EL (cell line): ENCODE measurements around the gene PDS5B.
"Not testable (repeated sequence)": the region's sequence is repeated elsewhere in the genome, so short reads cannot be mapped to it uniquely, and the experiment has no call there.

Source experiments
- DNase-seq: peaks from one replicate; pipeline ENCODE4 v3.0.0-alpha.2; 2016

PDS5B gene

DNA sequence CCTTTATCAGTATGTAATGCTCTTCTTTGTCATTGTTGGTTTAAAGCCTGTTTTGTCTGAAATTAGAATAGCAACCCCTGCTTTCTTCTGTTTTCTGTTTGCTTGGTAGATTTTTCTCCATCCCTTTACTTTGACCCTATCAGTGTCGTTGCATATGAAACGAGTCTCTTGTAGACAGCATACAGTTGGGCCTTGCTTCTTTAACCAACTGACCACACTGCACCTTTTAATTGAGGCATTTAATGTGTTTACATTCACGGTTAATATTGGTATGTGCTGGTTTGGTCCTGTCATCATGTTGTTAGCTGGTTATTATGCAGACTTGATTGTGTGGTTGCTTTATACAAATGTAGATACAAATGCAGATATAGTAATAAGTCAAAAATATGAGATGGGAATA lies 71.1 kb downstream of the PDS5B start:
- DNase-seq, result peak; percentile 6

GRCh38 chr13:32659736-32660135 lies 73.5 kb downstream of the PDS5B start:
- peak; percentile 58 for DNase-seq

DNA sequence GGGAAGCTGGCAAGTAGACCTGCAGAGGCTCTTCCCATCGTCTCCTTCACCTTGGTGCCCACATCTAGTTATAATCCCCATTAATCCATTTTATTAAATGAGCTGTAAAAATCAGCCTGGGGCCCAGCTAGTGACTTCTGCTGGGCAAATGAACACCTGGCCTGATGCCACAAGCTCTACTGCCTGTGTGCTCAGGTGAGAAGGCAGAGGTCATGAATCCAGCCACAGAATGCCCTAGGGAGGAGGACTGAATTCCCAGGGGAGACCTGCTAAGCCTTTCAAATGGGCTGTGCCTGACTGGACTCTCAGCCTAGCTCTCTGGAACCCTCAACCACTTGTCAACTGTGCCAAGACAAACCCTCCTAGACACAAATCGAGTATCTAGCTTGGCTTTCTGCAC lies 74.0 kb downstream of the PDS5B start:
- DNase-seq, result no peak

- DNase-seq, result no peak
Observed at GRCh38 chr13:32661685-32662084, 75.4 kb downstream of the PDS5B start.

DNA sequence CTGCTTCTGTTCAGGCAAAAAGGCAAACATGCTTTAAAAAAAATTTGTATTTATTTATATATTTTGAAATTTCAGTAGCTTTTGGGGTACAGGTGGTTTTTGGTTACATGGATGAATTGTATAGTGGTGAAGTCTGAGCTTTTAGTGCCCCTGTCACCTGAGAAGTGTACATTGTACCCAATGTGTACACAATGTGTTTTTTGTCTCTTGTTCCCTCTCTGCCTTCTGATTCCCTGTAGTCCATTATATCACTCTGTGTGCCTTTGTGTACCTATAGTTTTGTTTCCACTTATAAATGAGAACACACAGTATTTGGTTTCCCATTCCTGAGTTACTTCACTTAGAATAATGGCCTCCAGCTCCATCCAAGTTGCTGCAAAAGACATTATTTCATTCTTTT lies 77.4 kb downstream of the PDS5B start:
- no peak for DNase-seq

- no peak for DNase-seq
Observed at GRCh38 chr13:32666990-32667571, 80.8 kb downstream of the PDS5B start.

DNA sequence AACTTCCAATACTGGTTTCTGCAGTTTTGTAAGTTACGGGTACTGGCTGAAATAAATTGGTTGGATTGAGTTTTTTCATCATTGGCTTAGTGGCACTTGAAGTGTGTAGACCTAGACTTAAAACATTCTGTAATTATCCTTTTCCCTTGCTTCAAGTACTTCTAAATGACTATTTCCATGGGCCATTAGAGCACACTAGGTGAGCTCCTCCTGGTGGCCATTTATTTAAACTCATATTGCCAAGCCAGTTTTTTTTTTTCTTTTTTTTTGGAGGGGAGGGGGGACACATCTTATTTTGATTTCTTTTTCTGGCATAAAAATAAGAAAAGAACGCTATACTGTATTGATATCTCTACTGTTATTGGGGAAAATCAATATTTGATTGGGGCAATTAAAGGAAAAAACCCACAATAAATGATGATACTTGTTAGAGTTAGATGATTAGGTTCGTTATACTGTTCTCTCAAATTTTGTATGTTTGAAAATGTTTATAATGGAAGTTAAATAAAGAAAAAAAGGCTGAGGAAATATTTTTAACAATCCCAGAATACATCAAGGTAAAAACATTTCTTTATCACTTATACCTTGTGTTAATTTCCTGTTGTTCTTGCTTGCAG lies 82.9 kb downstream of the PDS5B start:
- peak; percentile 47 for DNase-seq

DNA sequence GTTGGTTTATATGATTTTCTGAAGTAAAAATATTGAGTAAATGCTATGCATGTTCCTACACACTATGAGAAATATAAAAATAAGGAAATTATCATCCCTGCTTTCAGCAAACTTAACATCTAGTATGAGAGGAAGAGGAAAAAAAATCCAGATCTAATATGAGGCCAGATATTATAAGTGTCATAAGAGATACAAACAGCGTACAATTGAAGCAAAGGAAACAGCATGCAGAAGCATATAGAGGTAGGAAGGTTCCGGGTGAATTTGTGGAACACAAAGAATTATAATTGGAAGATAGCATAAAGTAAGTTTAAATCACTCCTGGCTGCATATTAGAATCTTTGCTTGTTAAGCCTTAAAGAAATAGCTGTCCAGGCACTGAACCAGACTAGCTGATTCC lies 88.3 kb downstream of the PDS5B start:
- DNase-seq, result no peak

GRCh38 chr13:32676242-32676641 lies 90.0 kb downstream of the PDS5B start:
- DNase-seq, result peak; percentile 37

- no peak for DNase-seq
Observed at GRCh38 chr13:32682130-32682529, 95.9 kb downstream of the PDS5B start.

DNA sequence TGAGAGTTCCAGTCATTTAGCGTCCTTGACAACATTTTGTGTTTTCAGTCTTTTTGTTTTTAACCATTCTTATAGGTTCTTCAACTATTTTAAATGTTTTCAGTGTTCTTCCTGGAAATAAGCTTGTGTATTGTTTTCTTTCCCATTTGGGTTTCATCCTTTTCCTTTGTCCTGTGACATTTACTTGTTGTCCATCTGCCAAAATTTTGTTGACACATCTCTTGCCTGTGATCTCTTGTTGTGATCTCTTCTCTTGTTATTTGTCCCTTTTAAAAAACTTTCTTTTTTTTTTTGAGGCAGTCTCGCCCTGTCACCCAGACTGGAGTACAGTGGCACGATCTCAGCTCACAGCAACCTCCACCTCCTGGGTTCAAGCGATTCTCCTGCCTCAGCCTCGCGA lies 96.5 kb downstream of the PDS5B start:
- no peak for DNase-seq

DNA sequence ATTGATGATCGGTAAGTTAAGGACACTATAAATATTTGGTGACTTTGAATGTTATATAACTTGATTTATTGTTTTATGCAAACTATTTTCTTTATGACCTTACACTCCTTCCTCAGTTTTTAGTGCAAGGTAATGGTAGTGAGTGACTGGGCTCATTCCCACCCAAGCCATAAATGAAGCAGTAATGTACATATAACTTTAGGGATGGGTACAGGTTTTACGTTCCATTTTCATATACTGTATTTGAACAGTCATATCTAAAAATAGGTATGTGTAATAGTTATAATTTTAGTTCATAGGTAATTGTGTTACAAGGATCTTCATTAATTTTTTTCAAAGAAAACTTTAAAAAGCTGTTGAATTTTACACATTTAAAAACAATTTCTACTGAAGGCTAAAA lies 101.0 kb downstream of the PDS5B start:
- no peak for DNase-seq

DNA sequence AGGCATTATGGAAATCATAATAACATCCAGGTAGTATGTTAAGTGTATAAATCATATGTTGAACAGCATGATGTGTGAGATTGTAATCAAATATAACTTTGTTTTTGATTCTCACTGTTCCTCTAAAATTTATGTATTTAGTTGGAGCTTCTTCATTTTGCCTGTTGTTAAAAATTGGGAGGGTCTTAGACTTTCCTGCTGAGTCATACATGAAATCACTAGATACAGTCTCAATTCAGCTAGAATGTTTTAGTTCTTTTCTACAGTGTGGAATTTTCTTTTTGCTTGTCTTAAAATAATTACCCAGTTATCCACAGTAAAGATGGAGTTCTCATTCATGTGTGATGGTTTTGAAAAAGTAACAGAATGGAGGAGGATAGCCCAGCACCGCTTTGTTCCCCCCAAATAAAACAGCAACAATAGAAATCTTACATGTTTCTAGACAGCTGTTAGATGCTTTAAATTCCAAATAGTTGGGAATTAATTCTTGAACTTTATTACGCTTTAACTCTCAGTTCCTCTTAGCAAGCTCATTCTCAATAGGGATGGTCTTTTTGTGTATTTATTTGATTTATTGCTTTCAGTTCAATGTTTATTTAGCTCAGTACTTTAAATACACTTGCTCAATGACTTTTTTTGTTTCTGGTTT lies 109.5 kb downstream of the PDS5B start:
- no peak for DNase-seq

DNA sequence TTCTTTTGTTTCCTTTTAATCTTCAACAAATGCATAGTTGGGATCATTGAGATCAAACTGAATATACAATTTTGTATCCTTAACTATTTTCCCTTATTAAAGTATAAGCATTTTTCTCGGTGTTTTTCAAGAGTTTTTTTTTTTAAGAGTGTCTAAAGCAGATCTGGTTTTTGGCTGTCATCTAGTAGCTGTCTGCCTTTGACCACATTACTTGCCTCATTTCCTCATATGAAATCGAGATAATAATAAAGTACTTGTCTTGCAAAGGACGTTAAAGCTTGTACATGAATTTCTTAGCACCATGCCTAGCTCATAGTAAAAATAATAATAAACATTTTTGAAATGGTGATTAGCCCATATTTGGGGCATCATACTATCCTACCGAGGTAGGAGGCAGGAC lies 121.2 kb downstream of the PDS5B start:
- no peak for DNase-seq

GRCh38 chr13:32713397-32713796 lies 127.1 kb downstream of the PDS5B start:
- DNase-seq, result no peak

DNA sequence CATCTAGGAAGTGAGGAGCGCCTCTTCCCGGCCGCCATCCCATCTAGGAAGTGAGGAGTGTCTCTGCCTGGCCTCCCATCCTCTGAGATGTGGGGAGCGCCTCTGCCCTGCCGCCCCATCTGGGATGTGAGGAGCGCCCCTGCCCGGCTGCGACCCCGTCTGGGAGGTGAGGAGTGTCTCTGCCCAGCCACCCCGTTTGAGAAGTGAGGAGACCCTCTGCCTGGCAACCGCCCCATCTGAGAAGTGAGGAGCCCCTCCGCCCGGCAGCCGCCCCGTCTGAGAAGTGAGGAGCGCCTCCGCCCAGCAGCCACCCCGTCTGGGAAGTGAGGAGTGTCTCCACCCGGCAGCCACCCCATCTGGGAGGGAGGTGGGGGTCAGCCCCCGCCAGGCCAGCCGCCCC lies 129.9 kb downstream of the PDS5B start:
- DNase-seq, result not testable (repeated sequence)

DNA sequence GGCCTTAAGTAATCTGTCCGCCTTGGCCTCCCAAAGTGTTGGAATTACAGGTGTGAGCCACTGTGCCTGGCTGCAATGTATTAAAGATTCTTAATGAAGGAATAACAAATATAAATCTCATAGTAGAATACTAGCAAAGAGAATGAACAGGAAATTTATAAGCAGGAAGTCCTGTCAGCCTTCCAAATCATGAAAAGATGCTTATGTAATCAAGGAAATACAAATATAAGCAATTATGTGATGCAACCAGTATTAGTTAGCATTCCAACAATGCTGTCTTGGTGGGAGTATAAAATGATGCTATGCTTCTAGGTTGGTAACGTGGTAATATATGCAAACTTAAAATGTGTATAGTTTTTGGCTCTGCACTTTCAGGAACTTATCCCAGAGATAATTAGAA lies 133.8 kb downstream of the PDS5B start:
- DNase-seq, result no peak

DNA sequence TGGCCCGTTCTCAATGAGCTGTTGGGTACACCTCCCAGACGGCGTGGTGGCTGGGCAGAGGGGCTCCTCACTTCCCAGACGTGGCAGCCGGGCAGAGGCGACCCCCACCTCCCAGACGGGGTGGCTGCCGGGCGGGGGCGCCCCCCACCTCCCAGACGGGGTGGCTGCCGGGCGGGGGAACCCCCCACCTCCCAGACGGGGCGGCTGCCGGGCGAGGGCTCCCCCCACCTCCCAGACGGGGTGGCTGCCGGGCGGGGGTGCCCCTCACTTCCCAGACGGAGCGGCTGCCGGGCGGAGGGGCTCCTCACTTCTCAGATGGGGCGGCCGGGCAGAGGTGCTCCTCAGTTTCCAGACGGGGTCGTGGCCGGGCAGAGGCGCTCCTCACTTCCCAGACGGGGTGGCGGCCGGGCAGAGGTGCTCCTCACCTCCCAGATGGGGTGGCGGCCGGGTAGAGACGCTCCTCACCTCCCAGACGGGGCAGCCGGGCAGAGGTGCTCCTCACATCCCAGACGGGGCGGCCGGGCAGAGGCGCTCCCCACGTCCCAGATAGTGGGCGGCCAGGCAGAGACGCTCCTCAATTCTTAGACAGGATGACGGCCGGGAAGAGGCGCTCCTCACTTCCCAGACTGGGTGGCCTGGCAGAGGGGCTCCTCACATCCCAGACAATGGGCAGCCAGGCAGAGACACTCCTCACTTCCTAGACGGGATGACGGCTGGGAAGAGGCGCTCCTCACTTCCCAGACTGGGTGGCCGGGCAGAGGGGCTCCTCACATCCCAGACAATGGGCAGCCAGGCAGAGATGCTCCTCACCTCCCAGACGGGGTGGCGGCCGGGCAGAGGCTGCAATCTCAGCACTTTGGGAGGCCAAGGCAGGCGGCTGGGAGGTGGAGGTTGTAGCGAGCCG lies 135.1 kb downstream of the PDS5B start:
- DNase-seq, result not testable (repeated sequence)

- no peak for DNase-seq
Observed at GRCh38 chr13:32722340-32722739, 136.1 kb downstream of the PDS5B start.

- DNase-seq, result no peak
Observed at GRCh38 chr13:32723987-32724386, 137.7 kb downstream of the PDS5B start.

DNA sequence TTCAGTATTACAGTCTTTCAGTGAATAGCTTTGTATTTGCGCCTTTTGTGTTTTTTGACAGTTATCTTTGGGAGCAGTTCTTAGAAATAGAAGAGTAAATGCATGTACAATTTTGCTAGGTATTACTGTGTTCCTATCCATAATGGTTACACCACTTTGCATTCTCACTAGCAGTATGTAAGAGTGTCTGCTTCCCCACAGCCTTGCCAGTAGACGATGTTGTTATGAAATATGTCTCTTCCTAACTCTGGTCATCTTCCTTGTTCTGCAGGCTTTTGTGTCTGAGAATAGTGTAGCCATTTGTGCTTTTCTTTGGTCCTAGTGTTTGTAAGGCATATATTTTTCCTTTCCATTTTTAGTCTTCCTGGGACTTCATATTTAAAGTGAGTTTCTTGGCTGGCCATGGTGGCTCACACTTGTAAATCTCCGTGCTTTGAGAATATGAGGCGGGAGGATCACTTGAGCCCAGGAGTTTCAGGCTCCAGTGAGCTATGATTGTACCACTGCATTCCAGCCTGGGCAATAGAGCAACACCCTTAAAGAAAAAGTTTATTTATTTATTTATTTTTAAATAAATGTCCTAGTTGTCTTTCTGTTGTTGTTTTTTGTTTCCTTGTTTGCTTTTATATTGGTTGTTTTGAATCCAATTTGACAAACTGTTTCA lies 140.3 kb downstream of the PDS5B start:
- DNase-seq, result no peak

GRCh38 chr13:32728327-32728726 lies 142.1 kb downstream of the PDS5B start:
- DNase-seq, result no peak

DNA sequence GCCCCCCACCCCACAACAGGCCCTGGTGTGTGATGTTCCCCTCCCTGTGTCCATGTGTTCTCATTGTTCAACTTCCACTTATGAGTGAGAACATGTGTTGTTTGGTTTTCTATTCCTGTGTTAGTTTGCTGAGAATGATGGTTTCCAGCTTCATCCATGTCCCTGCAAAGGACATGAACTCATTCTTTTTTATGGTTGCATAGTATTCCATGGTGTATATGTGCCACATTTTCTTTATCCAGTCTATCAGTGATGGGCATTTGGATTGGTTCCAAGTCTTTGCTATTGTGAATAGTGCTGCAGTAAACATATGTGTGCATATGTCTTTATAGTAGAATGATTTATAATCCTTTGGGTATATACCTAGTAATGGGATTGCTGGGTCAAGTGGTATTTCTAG lies 142.8 kb downstream of the PDS5B start:
- DNase-seq, result not testable (repeated sequence)
